ENCODE measurements around the gene GSTM2. TPM values are rescaled to one million over a fixed set of nuclear protein-coding genes. Genes with fewer than 3 reads are reported as not detected.
A peak's percentile ranks its signal among the peaks of the same experiment; 100 is the strongest.
"Not testable (repeated sequence)": the region's sequence is repeated elsewhere in the genome, so short reads cannot be mapped to it uniquely, and the experiment has no call there.

Gene GSTM2
- total and polyA plus RNA-seq, 2 of the 4 experiments (the other 2 are of a cell fraction), result 10.2 to 85.5 TPM

GRCh38 chr1:109660691-109661026 lies 7.2 kb upstream of the GSTM2 start:
- H3K9ac ChIP-seq (ENCODE audit: low read depth, low read length); H3K4ac ChIP-seq (ENCODE audit: low read depth, low read length); H3K27me3 ChIP-seq (ENCODE audit: control insufficient read depth, insufficient read depth, low read length); in situ Hi-C loops (cut with MboI; ENCODE audit: low sequenced_read_pairs); POLR2A ChIA-PET (ENCODE audit: unreplicated experiment); H2AK5ac ChIP-seq (ENCODE audit: low read depth, low read length); H3K14ac ChIP-seq (replicated peaks; ENCODE audit: low read depth, low read length); H3K27ac ChIP-seq (ENCODE audit: insufficient read depth, low read length); H2BK120ac ChIP-seq (ENCODE audit: low read depth, low read length); ATAC-seq (ENCODE audit: low read depth); H2BK5ac ChIP-seq (ENCODE audit: low read depth, low read length, poor library complexity, severe bottlenecking); H2BK20ac ChIP-seq (ENCODE audit: low read depth, low read length); intact Hi-C loops (cut with micrococcal nuclease); H3K56ac ChIP-seq (ENCODE audit: extremely low read depth, insufficient read depth, low read length); H2AFZ ChIP-seq (replicated peaks; ENCODE audit: low read length, poor library complexity); H4K20me1 ChIP-seq (ENCODE audit: insufficient read depth, low read length); H3K9me1 ChIP-seq (ENCODE audit: insufficient read depth, low read length); dilution Hi-C loops (cut with HindIII; ENCODE audit: low sequenced_read_pairs, unreplicated experiment); H4K8ac ChIP-seq (ENCODE audit: low read depth in 2 of 2, low read length in 2 of 2); H4K91ac ChIP-seq (ENCODE audit: insufficient read depth, low read depth, low read length); DNase-seq; H3K79me1 ChIP-seq (ENCODE audit: low read depth in 1 of 2, low read length in 2 of 2); H3K4me1 ChIP-seq (ENCODE audit: control insufficient read depth, insufficient read depth, low read length); CTCF ChIA-PET; BruUV-seq (replicated peaks); H3K9me3 ChIP-seq (ENCODE audit: control insufficient read depth, insufficient read depth, low read length); H3K18ac ChIP-seq (ENCODE audit: low read depth, low read length); H3K23ac ChIP-seq (ENCODE audit: low read depth, low read length); H3K4me3 ChIP-seq (ENCODE audit: insufficient read depth, low read depth, low read length); H3K4me2 ChIP-seq (ENCODE audit: low read depth, low read length); H2BK15ac ChIP-seq (ENCODE audit: low read depth, low read length); H4K5ac ChIP-seq (ENCODE audit: low read depth, low read length): not testable (repeated sequence)
- H2AK9ac ChIP-seq (replicated peaks; ENCODE audit: low read depth, low read length, poor library complexity), result peak overlapping the region; percentile 42
- H3K36me3 ChIP-seq (ENCODE audit: control insufficient read depth, insufficient read depth, low read length), result peaks cover 16% of the 10 kb centered on the region; the same call in 1 of the 2 replicates
- WGBS, 2 experiments (ENCODE audit: extremely low coverage in 2 of 2, insufficient read length in 1 of 2), result no CpG with 5 or more reads among the region's 4 CpGs
